Measurements from ENCODE around the gene PTPRA. TPM values are rescaled to one million over a fixed set of nuclear protein-coding genes. Genes with fewer than 3 reads are reported as not detected.

The PTPRA gene
- total RNA-seq, 1 experiment from 2014 or later, result 56.9 TPM

DNA sequence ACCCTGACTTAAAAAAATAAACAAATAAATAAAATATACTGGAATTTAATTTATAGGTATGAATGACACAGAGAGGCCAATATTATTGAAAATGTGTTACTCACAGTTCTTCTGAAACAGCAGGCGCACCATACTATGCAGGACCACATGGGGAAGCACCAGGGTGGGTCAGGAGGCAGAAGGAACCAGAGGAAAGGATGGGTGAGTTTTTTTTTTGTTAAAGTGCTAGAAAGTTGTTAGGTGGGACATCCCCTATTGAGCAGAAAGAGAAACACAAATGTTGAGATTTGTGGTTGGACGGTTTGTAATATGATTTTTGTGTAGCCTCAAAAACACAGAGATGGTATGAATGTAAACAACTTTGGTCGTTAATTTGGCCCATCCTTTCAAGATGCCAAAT is 26.0 kb downstream of the PTPRA start:
- intact Hi-C loops (cut with micrococcal nuclease; ENCODE audit: unreplicated experiment), result no loop called here
- H3K4me1 ChIP-seq (ENCODE audit: insufficient read depth, low read length, poor library complexity, severe bottlenecking), result no peaks in the 10 kb centered on the region
- no peak overlapping the region for H3K4me3 ChIP-seq (ENCODE audit: low read depth, low read length, poor library complexity, severe bottlenecking)
- no peak for DNase-seq (ENCODE audit: low spot score)
- H3K27me3 ChIP-seq (replicated peaks; ENCODE audit: insufficient read depth, low read depth, low read length, poor library complexity), result no peaks in the 10 kb centered on the region
- no peak overlapping the region for H3K27ac ChIP-seq (ENCODE audit: low read depth, low read length, poor library complexity, severe bottlenecking)
- BruUV-seq (replicated peaks), result no TSS peak
- no peaks in the 10 kb centered on the region for H3K36me3 ChIP-seq (ENCODE audit: insufficient read depth, low read length, poor library complexity, severe bottlenecking)
- no peaks in the 10 kb centered on the region for H3K9me3 ChIP-seq (ENCODE audit: low read depth, low read length, poor library complexity, severe bottlenecking)
- CTCF ChIA-PET, result no interaction called here
- POLR2A ChIA-PET (ENCODE audit: low non-redundant PET), result no interaction called here
- no peak for TF ChIP-seq EZH2 (IDR thresholded peaks at IDR 0.05; ENCODE audit: borderline replicate concordance, low read depth, low read length, poor library complexity, severe bottlenecking)
- TF ChIP-seq, protein P1, sequence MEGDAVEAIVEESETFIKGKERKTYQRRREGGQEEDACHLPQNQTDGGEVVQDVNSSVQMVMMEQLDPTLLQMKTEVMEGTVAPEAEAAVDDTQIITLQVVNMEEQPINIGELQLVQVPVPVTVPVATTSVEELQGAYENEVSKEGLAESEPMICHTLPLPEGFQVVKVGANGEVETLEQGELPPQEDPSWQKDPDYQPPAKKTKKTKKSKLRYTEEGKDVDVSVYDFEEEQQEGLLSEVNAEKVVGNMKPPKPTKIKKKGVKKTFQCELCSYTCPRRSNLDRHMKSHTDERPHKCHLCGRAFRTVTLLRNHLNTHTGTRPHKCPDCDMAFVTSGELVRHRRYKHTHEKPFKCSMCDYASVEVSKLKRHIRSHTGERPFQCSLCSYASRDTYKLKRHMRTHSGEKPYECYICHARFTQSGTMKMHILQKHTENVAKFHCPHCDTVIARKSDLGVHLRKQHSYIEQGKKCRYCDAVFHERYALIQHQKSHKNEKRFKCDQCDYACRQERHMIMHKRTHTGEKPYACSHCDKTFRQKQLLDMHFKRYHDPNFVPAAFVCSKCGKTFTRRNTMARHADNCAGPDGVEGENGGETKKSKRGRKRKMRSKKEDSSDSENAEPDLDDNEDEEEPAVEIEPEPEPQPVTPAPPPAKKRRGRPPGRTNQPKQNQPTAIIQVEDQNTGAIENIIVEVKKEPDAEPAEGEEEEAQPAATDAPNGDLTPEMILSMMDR (conservative IDR thresholded peaks at IDR 0.05; ENCODE audit: low read depth, low read length), result no peak

DNA sequence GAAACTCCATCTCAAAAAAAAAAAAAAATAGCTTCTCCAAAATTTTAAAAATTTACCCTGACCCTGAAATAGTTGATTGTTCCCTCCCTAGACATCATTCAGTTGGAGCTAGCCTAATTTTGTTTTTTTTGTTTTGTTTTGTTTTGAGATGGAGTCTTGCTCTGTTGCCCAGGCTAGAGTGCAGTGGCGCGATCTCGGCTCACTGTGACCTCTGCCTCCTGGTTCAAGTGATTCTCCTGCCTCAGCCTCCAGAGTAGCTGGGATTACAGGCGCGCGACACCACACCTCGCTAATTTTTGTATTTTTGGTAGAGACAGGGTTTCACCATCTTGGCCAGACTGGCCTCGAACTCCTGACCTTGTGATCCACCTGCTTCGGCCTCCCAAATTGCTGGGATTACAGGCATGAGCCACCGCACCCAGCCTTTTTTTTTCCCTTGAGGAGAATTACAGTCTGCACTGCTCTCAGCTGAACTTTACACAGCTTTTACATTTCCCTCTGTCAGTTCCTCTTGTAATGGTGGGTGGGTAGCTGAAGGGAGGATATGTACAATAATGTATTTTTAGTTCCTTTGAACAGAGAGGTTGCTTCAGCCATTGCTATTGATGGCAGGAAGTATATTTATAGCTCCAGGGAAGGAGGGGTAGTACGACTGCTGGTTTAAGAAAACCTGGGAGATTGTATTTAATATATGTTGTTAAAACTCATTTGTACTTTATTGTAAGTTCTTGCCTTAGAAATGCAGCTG is 27.7 kb downstream of the PTPRA start:
- intact Hi-C loops (cut with micrococcal nuclease; ENCODE audit: unreplicated experiment), result no loop called here
- POLR2A ChIA-PET (ENCODE audit: low non-redundant PET), result no interaction called here
- BruUV-seq (replicated peaks), result no TSS peak

DNA sequence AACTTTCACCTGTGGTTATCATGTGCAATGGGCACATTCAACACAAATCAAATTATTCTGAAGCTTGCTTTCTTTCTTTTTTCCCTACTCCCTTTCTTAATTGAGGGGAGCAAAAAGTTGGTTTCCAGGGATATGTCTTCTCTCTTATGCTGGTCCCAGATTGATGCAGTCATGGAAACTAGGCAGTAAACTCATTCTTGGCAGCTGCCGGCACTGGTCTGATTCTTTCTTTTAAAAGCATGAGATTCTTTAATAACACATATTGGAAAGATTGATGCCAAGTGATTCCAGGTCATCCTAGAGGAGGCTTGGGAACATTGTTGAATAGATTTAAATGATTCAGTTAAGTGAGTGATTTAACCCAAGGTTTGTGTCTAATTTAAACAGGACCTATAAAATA is 29.0 kb downstream of the PTPRA start:
- TF ChIP-seq EZH2 (IDR thresholded peaks at IDR 0.05; ENCODE audit: borderline replicate concordance, low read depth, low read length, poor library complexity, severe bottlenecking), result no peak
- TF ChIP-seq, protein P1 (conservative IDR thresholded peaks at IDR 0.05; ENCODE audit: low read depth, low read length), result no peak
- H3K4me3 ChIP-seq (ENCODE audit: low read depth, low read length, poor library complexity, severe bottlenecking), result no peak overlapping the region
- intact Hi-C loops (cut with micrococcal nuclease; ENCODE audit: unreplicated experiment), result no loop called here
- no peaks in the 10 kb centered on the region for H3K36me3 ChIP-seq (ENCODE audit: insufficient read depth, low read length, poor library complexity, severe bottlenecking)
- POLR2A ChIA-PET (ENCODE audit: low non-redundant PET), result no interaction called here
- H3K9me3 ChIP-seq (ENCODE audit: low read depth, low read length, poor library complexity, severe bottlenecking), result no peaks in the 10 kb centered on the region
- H3K27me3 ChIP-seq (replicated peaks; ENCODE audit: insufficient read depth, low read depth, low read length, poor library complexity), result no peaks in the 10 kb centered on the region
- BruUV-seq (replicated peaks), result no TSS peak
- CTCF ChIA-PET, result no interaction called here
- H3K27ac ChIP-seq (ENCODE audit: low read depth, low read length, poor library complexity, severe bottlenecking), result no peak overlapping the region
- H3K4me1 ChIP-seq (ENCODE audit: insufficient read depth, low read length, poor library complexity, severe bottlenecking), result no peaks in the 10 kb centered on the region
- DNase-seq (ENCODE audit: low spot score), result no peak

More for the DNA sequence above, 27.7 kb downstream of the PTPRA start:
- CTCF ChIA-PET, result no interaction called here
- no peaks in the 10 kb centered on the region for H3K9me3 ChIP-seq (ENCODE audit: low read depth, low read length, poor library complexity, severe bottlenecking)
- H3K27ac ChIP-seq (ENCODE audit: low read depth, low read length, poor library complexity, severe bottlenecking), result no peak overlapping the region
- no peak for DNase-seq (ENCODE audit: low spot score)
- no peak overlapping the region for H3K4me3 ChIP-seq (ENCODE audit: low read depth, low read length, poor library complexity, severe bottlenecking)
- no peaks in the 10 kb centered on the region for H3K27me3 ChIP-seq (replicated peaks; ENCODE audit: insufficient read depth, low read depth, low read length, poor library complexity)
- H3K4me1 ChIP-seq (ENCODE audit: insufficient read depth, low read length, poor library complexity, severe bottlenecking), result no peaks in the 10 kb centered on the region
- no peak for TF ChIP-seq EZH2 (IDR thresholded peaks at IDR 0.05; ENCODE audit: borderline replicate concordance, low read depth, low read length, poor library complexity, severe bottlenecking)
- TF ChIP-seq, protein P1 (conservative IDR thresholded peaks at IDR 0.05; ENCODE audit: low read depth, low read length), result no peak
- no peaks in the 10 kb centered on the region for H3K36me3 ChIP-seq (ENCODE audit: insufficient read depth, low read length, poor library complexity, severe bottlenecking)
